HG03175 (cell line): ENCODE results near the gene SPATA20.

ENCODE experiments used
- ATAC-seq: cut with Tn5 transposase; IDR thresholded peaks from one replicate; pipeline ENCODE4 v1.9.1; 2021; ENCODE audit warnings: mild to moderate bottlenecking, moderate library complexity; ENCODE audit not compliant: unreplicated experiment

SPATA20 gene

DNA sequence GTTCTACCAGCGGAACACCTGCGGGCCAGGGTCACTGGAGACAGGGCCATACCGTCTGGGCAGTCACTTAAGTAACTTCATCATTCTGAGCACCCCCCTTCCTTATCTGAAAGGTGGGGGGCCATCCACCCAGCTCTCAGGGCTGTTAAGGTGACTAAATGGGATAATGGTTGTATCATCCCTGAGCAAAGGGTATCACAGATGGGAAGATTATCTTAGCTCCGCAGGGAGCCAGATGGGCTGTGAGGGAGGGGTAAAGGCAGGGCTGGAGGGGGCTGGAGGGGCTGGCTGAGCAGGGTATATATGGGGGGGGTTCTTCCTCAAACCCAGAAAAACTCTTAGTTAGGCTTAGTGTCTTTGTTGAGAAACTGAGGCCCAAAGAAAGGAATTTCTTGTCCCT, 10.7 kb downstream of the SPATA20 start:
- ATAC-seq: no peak

DNA sequence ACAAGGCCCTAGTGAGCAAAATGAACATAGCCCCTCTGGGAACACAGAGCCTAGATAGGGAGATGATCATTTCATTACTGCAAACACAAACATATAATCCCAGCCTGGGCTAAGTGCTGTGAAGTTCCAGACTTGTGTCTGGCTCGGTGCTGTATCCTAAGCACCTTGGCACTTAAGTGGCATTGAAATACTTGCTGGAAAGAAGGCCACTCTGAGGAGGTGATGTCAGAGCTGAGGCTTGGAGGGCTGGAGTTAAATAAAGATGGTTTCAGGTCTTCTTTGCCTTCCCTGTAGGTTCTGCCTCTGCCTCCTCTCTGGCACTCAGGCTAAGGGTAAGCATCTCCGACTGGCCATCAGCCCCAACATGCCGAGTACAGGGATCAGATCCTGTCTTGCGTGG, 11.1 kb downstream of the SPATA20 start:
- no peak for ATAC-seq

DNA sequence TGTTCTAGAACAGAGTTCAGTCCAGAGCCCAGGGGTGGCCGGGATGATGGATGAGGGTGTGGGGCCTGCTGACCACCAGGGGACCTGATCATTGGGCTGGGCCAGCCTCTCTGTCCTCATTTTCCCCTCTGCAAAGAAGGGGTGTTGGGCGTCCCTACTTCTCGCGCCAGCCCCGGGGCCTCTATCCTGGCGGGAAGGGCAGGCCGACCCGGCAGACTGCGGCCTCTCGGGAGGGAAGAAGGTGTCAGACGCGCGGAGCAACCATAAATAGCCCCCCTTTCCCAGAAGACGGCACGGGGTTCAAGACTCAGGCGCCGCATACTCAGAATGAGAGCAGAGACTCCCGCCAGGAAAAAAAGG, 11.6 kb downstream of the SPATA20 start:
- no peak for ATAC-seq

DNA sequence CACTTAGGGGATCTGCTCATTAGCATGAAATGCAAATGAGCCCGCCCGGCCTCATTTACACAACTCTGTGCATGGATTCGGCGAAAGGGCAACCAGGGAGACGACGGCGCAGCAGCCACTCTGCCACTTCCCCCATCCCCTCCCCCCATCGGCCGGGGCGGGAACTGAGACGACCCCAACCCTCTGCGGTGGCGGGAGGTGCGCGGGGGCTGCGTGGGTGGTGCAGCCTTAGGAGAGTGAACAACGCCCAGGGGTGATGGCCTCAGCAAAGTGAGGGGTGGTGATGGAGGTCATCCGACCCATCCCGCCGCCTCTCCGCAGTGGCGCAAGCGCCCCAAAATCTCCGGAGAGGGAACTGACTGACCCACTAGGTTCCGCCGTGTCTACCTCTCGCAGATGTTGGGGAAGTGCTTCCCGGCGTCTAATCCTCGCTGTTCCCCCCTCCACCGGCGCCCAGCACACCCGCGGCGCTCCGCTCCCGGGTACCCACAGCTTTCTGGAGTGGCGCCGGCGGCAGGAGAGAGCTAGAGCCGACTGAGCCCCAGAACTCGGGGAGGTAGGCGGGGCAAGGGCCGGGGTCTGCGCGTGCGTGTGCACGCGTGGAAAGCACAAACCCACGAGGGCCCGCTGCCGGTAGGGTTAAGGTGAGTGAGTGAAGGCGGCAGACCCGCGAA, 12.1 kb downstream of the SPATA20 start:
- ATAC-seq: no peak

DNA sequence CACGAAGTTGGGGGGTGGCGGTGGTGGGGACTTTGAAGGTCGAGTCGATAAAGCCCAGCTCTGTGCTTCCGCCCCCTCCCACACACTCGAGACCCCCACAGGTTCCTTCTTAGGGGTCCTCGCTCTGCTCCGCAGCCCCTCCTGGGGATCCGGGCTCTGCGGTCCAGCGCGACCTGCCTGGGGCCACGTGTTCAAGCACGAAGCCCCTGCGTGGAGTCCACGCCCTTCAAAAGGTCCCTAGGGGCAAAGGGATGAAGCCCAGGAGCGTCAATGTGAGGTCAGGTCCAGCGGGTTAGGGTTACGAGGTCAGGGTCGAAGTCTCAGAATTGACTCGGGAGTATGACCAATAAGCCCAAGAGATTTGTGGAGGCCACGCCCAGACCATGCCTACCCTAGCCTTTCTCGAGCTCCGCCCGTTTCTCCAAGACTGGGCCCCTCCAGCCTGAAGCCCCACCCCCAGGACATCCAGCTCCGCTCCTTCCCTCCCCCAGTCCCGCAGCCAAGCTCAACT, 12.8 kb downstream of the SPATA20 start:
- ATAC-seq: no peak

DNA sequence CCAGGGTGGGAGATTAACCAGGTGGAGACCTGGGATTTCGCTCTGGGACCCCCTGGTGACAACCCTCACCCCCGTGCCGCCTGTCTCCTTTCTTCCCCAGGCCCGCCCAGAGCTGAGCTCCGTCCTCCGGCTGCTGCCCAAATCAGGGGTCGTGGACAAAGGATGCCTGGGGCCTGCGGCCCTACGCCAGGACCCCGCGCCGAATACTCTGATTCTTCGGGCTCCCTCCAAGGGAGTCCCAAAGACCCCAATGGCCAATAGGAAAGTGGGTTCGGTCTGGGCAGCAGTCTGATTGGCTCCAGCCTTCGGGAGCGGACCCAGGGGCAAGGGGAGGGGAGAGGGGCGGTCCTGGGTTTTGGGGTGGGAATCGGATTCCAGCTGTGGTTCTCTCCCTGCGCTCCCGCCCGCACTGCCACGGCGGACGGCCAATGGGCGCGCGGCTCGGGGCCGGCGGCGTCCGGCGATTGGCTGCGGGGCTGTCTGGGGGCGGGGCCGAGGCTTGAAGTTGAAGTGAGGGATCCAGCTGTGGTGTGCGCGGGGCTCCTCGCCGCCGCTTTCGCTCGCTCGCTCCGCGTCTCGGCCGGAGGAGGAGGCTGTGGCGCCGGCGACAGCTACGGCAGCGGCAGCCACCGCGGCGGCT, 13.3 kb downstream of the SPATA20 start, which contains the start of gene CACNA1G:
CACNA1G (plus strand) TSS at position 531 of the 640 bp plus-strand sequence. CDS start 745 bp downstream, outside the sequence.
- peak; percentile 93 for ATAC-seq

DNA sequence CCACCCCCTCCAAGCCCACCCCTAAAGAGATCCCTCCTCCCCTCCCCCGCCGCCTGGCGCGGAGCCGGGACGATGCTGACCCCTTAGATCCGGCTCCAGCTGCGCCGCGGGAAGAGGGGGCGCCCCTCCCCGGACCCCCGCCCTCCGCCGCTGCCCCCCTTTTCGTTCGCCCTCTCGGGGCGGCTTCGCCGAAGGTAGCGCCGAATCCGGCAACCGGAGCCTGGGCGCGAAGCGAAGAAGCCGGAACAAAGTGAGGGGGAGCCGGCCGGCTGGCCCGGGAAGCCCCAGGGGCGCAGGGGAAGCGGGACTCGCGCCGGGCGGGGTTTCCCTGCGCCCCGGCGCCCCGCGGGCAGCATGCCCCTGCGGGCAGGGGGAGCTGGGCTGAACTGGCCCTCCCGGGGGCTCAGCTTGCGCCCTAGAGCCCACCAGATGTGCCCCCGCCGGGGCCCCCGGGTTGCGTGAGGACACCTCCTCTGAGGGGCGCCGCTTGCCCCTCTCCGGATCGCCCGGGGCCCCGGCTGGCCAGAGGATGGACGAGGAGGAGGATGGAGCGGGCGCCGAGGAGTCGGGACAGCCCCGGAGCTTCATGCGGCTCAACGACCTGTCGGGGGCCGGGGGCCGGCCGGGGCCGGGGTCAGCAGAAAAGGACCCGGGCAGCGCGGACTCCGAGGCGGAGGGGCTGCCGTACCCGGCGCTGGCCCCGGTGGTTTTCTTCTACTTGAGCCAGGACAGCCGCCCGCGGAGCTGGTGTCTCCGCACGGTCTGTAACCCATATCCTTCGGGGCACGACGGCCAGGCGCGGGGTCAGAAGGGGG, 14.2 kb downstream of the SPATA20 start:
- ATAC-seq: no peak

DNA sequence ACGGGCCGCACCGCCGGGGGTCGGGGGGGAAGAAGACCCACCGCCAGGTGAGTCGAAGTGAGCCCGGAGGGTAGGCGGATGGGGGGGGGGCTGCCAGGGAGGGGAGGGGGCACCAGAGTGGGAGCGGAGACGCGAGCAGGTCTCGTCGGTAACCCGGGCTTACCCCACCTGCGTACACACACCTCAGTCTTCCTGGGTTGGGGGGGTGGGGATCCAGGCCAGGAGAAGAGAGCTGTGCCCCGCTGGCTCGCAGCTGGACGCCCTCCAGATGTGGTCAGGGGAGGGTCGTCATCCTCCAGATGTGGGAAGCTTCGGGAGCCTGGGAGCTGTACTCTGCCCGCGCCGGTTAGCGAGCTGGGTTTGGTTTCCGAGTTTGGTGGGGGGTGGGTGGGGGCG, 14.8 kb downstream of the SPATA20 start:
- ATAC-seq: no peak

DNA sequence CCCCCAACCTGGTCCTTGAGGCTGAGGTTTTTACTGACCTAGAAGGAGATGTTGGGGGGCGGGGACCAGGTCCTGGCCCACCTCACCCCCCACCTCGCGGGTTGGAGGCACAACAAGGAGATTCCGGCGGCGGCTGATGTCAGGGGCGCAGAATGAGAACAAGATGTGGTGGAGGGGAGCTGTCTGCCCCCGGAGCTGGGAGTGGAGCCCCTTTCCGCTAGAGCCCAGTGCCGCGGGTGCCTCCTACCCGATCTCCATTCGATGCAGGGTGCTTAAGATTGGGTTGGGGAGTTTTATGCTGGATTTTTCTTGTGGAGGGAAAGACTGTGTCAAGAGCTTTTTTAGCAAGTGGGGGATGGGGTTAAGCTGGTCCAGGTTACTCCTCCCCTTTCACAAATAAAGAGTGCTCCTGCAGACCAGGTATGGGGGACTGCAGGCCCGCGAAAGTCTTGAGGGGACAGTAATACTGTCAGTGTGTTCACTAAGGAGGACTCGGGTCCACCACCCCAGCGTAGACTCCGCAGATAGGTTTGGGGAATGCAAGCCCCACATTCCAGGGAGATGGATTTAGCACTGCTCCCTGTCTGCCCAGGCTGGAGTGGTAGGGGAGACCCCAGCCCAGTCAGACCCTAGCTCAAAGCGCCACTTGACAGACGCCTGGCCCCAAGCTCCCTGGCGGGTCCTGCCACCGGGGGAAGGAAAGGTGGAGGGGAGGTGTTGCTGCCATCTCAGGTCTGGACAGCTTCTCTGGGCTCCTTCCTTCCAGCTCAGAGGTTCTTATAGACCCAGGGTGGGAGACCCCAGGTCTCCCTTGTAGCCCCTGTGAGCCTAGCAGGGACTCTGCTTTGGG, 15.5 kb downstream of the SPATA20 start:
- ATAC-seq: no peak

DNA sequence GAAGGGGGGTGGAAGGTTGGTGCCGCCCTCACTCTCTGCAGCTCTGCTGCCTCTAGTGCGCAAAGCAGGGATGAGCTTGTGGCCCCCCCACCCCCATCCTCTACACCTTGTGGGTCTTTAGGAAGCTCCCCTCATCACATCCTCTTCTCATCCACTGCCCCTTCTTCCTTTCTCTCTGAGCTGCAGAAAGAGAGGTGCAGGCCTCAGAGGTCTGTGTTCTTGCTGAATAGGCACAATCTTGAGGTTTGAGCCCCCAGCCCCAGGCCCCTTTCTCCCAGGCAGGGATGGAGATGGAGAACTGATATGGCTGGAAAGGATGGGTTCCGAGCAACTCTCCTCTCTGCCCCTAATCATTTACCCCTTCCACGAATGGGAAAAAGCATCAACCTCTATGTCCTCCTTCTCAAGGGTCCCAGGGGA, 16.1 kb downstream of the SPATA20 start:
- ATAC-seq: no peak

DNA sequence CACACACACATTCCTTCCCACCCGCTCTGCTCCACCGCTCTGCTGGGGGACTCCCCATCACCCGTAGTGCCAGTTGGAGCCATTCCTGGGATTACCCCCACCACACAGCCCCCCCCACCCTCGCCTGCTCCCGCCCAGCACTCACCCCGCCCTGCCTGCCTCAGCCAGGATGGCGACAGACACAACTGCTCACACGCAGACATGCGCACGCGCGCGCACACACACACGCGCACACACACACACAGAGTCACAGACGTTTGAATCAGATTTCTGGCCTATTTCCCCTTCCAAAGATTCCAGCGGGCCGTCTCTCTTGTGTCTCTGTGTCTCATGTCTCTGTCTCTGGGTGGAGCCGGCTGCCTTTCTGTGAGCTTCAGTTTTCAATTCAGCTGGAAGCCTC, 17.9 kb downstream of the SPATA20 start:
- ATAC-seq: no peak

DNA sequence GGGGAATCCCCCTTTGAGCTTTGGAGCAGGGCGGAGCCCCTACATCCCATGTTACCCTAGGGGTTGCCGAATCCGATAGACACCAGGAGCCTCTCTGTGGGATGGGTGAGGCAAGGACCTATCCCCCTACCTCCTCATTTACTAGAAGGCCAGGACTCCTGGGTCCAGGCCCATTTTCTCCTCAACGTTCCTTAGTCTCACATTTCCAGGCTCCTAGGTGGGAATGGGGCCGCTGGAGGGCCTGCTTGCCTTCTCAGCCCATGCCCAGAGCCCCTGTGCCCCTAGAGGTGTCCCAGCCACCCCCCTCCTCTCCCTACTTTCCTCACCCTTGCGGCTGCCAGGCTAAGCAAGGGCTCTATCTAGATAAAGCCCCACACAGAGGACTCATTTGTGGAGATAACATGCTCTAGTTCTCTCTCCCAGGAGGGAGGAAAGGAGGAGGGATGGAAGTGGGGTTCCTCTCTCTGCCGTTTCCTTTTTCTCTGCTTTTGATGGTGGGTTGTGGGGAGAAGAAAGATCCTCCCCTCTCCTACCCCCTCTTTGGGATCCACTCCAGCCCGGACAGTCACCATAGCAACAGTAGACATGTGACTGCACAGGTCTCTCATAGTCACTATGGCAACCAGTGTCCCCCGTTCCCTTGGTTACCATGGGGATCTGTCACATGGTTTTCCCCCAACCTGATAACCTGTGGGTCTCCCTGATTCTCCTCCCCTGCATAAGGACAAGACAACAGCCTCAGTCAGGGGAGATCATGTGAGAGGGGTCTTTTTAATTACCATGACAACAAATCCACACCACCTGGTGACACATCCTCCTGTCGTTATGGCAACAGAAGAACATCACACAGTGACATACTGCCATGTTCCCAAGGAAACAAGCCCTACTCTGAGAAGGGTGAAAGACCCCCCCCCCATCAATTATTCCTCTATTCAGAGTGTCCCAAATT, 18.7 kb downstream of the SPATA20 start:
- ATAC-seq: no peak

DNA sequence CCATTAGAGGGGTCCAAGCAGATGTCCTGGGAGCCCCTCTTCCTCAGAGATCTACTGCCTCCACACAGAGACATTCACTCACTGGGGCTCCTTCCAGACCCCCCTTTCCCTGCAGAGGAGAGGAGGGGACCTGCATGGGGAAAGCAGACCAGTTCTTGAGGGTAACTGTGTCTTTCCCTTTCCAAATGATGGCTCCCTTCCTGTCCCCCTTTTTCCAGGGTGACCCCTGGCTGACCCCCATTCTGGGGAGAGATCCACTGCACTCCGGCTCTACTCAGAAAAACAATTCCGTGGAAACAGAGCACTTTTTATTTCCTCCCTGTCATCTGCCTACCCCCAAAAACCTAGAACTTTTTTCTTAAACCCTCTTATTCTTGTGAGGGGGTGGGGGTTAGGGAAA, 19.9 kb downstream of the SPATA20 start:
- ATAC-seq: no peak

DNA sequence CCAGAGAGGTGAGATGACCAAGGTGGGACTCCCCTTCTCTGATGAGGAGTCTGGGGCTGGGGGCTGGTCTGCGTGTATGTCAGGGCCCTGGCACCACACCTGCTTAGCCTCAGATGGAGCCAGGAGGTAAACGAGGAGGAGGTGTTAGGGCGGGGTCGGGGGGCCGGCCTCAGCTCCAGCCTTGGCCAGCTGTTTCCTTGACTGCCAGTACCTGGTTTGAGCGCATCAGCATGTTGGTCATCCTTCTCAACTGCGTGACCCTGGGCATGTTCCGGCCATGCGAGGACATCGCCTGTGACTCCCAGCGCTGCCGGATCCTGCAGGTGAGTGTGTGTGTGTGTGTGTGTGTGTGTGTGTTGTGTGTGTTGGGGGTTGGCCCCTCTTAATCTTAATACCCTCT, 21.7 kb downstream of the SPATA20 start:
- ATAC-seq: no peak

DNA sequence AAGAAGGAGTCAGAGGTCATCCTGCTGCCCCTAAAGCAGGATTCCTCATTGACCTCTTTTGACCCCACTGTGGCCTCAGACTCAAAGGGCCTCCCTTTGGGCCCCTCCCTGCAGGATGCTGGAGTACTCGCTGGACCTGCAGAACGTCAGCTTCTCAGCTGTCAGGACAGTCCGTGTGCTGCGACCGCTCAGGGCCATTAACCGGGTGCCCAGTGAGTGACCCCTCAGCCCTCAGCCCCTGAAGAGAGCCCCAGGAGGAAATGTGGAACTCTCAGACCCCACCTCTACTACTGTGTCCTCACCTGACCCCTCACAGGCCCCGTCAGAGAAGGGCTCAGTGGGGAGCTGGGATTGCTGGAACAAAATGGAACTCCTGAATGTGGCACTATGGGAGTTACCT, 22.6 kb downstream of the SPATA20 start:
- ATAC-seq: no peak

DNA sequence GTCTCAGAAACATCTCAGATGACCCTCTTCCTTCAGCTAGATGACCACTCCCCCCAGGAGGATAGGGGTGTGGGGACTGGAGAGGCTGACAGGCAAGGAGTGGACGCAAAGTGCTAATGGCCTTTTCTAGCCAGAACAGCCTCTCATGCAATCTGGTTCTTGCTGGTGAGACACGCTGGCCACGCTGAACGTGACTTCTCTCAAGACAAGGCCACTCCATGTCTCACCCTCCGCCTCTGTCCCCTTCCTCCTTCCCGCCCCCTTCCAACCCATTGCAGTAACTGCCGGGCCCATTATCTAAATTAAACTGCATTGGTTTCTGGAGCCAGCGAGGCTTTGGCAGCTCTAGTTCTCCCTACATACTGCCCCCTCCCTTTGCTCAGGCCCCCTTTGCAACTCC, 23.1 kb downstream of the SPATA20 start:
- no peak for ATAC-seq

DNA sequence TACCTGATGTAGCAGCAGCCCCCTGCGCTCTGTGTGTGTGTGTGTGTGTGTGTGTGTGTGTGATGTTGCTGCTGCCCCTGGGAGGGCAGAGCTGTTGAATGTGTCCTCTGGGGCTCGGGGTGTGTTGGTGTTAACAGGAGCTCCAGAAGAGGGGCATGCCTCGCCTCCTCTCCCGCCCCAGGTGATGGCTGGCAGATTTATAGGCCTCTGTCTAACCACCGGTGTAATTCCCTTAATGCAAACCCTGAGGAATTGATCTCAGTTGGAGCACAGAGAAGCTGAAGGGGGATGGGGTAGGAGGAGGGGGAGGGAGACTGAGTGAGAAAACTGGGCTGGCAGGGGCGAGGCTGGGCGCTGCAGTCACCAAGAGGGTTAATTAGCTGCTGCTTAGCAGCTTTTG, 23.6 kb downstream of the SPATA20 start:
- no peak for ATAC-seq

DNA sequence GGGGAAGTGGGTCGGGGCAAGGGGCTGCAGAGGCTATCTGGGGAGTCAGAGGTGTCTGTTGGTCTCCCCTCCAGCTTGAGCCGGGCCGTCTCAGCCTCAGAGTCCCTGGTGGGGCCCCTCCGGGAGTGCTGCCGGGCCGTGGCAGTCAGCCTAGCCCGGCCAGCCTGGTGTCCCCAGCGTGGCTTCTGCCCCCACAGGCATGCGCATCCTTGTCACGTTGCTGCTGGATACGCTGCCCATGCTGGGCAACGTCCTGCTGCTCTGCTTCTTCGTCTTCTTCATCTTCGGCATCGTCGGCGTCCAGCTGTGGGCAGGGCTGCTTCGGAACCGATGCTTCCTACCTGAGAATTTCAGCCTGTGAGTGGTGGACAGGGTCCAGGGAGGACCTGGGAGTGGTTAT, 24.7 kb downstream of the SPATA20 start:
- no peak for ATAC-seq

DNA sequence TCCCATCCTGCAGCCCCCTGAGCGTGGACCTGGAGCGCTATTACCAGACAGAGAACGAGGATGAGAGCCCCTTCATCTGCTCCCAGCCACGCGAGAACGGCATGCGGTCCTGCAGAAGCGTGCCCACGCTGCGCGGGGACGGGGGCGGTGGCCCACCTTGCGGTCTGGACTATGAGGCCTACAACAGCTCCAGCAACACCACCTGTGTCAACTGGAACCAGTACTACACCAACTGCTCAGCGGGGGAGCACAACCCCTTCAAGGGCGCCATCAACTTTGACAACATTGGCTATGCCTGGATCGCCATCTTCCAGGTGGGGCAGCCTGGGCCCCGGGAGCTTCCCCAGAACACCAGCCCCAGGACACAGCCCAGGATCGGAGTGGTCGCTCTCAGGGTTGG, 25.6 kb downstream of the SPATA20 start:
- ATAC-seq: no peak
